Tibial nerve (tissue), 4 donors: ENCODE data around the gene SGSM1.

Experiments
- CTCF ChIP-seq, 5 experiments: fragments of 200-600 bp in 3 of 5; fragments of 450-650 bp in 2 of 5; sonication (generic) in 3 of 5; IDR thresholded peaks; one replicate each; pipeline ENCODE4 v1.5.1; 2016 to 2019; ENCODE audit warnings: antibody characterized with exemption in 5 of 5, mild to moderate bottlenecking in 3 of 5, moderate library complexity in 2 of 5
- EP300 ChIP-seq, 2 donors: sonication (generic); formaldehyde crosslinking; IDR thresholded peaks; one replicate each; pipeline ENCODE4 v1.6.1; 2017; ENCODE audit warnings: antibody characterized with exemption in 2 of 2, mild to moderate bottlenecking in 1 of 2

GRCh38 chr22:24765166-24765565 is 40.8 kb upstream of the SGSM1 start:
- TF ChIP-seq CTCF (IDR thresholded peaks at IDR 0.05) (no peak), EP300 (IDR thresholded peaks at IDR 0.05) (no peak)
